Mammary epithelial cell (primary cell): ENCODE measurements around the gene SERAC1.

Experiments
- CTCF ChIP-seq, 2 donors: IDR thresholded peaks in 1 of 2; conservative IDR thresholded peaks in 1 of 2; 2 replicates each; pipeline ENCODE4 v1.5.1; 2011 to 2012; ENCODE audit warnings: inconsistent platforms in 2 of 2, low read length in 2 of 2, mild to moderate bottlenecking in 2 of 2, control low read depth in 1 of 2, low read depth in 1 of 2; ENCODE audit not compliant: insufficient read depth in 1 of 2; ENCODE audit errors: extremely low read depth in 1 of 2
- EZH2 ChIP-seq: IDR thresholded peaks from 2 replicates; pipeline ENCODE4 v1.6.1; 2012; ENCODE audit warnings: low read length, inconsistent platforms, borderline replicate concordance

DNA sequence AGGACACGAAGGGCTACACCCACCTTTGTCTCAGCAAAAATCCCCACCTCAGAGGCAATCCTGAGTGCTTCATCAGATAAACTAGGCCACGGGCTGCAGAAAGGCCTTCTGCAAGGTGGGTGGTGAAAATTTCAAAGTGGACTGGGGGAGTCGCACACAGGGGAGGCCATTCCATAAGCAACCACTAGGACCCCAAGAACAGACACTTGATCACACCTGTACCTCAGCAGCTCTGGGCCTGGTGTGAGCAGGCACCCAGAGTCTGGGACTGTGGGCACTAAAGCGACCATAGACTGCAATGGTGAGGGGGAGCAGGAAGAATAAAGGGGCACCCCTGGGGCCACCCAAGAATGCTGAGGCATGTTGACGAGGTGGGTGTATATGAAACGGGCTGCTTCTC lies 52.6 kb downstream of the SERAC1 start:
- TF ChIP-seq CTCF (conservative IDR thresholded peaks at IDR 0.05 in 1 of 2, IDR thresholded peaks at IDR 0.05 in 1 of 2; ENCODE audit: extremely low read depth in 1 of 2, insufficient read depth in 1 of 2, low read depth in 1 of 2, low read length in 2 of 2) = no peak
- no peak for TF ChIP-seq EZH2
